BE2C (cell line): ENCODE measurements around the gene DNAH3. TPM values are rescaled to one million over a fixed set of nuclear protein-coding genes. Genes with fewer than 3 reads are reported as not detected.
"Not testable (repeated sequence)": the region's sequence is repeated elsewhere in the genome, so short reads cannot be mapped to it uniquely, and the experiment has no call there.

Source experiments
- DNase-seq: peaks from one replicate; pipeline ENCODE4 v3.0.0-alpha.2; 2020
- H3K27me3 ChIP-seq: fragments of 250-450 bp; sonication (Bioruptor Pico); 2 replicates; pipeline ENCODE4 v1.5.1; 2020; ENCODE audit warnings: mild to moderate bottlenecking
- H3K36me3 ChIP-seq: fragments of 250-450 bp; sonication (Bioruptor Pico); 2 replicates; pipeline ENCODE4 v1.5.1; 2020; ENCODE audit warnings: mild to moderate bottlenecking
- H3K4me1 ChIP-seq: fragments of 250-450 bp; sonication (Bioruptor Pico); 2 replicates; pipeline ENCODE4 v1.5.1; 2020
- H3K4me3 ChIP-seq: 2 replicates; pipeline ENCODE4 v1.5.1; 2011; ENCODE audit warnings: low read depth, low read length
- H3K9me3 ChIP-seq: fragments of 250-450 bp; sonication (Bioruptor Pico); 2 replicates; pipeline ENCODE4 v1.5.1; 2020
- CTCF ChIP-seq: IDR thresholded peaks from 2 replicates; pipeline ENCODE4 v1.5.1; 2012; ENCODE audit warnings: mild to moderate bottlenecking, low read depth, low read length
- polyA plus RNA-seq: library from polyadenylated mRNA; unstranded; fragments of >200 nt; gene quantifications from one replicate; pipeline ENCODE4 v1.2.1, GENCODE V29; 2012; ENCODE audit warnings: low read depth, missing spikeins; ENCODE audit not compliant: insufficient read length, insufficient read depth

Gene DNAH3
- polyA plus RNA-seq, result 1.2 TPM

GRCh38 chr16:21150375-21151001 is at the start of gene DNAH3:
Gene DNAH3, minus strand, starts transcription at chr16:21150846. Its CDS starts 527 bp downstream, at chr16:21150319.
- H3K4me1 ChIP-seq, result no peaks in the 10 kb centered on the region
- H3K36me3 ChIP-seq, result no peaks in the 10 kb centered on the region
- H3K9me3 ChIP-seq, result no peaks in the 10 kb centered on the region
- DNase-seq, result no peak
- H3K4me3 ChIP-seq, result no peak within 1 kb of the TSS
- H3K27me3 ChIP-seq, result peaks cover 3% of the 10 kb centered on the region
- no peak for TF ChIP-seq CTCF

GRCh38 chr16:21199607-21200218 is 49.1 kb upstream of the DNAH3 start:
- H3K27me3 ChIP-seq, result peaks cover 20% of the 10 kb centered on the region
- TF ChIP-seq CTCF, result no peak

GRCh38 chr16:21197621-21198020 is 47.0 kb upstream of the DNAH3 start:
- Histone ChIP-seq H3K27me3 (peaks cover 23% of the 10 kb centered on the region), H3K9me3 (no peaks in the 10 kb centered on the region; the same call in 1 of the 2 replicates), H3K4me1 (no peaks in the 10 kb centered on the region), H3K4me3 (no peak overlapping the region), H3K36me3 (no peaks in the 10 kb centered on the region)
- no peak for DNase-seq
- TF ChIP-seq CTCF, result no peak

More at GRCh38 chr16:21199607-21200218, 49.1 kb upstream of the DNAH3 start:
- Histone ChIP-seq H3K4me3 (no peak overlapping the region), H3K4me1 (no peaks in the 10 kb centered on the region), H3K36me3 (no peaks in the 10 kb centered on the region), H3K9me3 (no peaks in the 10 kb centered on the region; the same call in 1 of the 2 replicates)
- no peak for DNase-seq

GRCh38 chr16:21197112-21197511 is 46.5 kb upstream of the DNAH3 start:
- Histone ChIP-seq H3K4me1 (no peaks in the 10 kb centered on the region), H3K9me3 (no peaks in the 10 kb centered on the region; the same call in 1 of the 2 replicates), H3K27me3 (peaks cover 23% of the 10 kb centered on the region), H3K4me3 (no peak overlapping the region), H3K36me3 (no peaks in the 10 kb centered on the region)
- TF ChIP-seq CTCF, result no peak
- no peak for DNase-seq

- H3K36me3 ChIP-seq, H3K4me1 ChIP-seq, DNase-seq, H3K9me3 ChIP-seq, H3K4me3 ChIP-seq: not testable (repeated sequence)
- H3K27me3 ChIP-seq, result peaks cover 23% of the 10 kb centered on the region
Observed at GRCh38 chr16:21195330-21195729, 44.7 kb upstream of the DNAH3 start.

- Histone ChIP-seq H3K36me3 (no peaks in the 10 kb centered on the region), H3K9me3 (no peaks in the 10 kb centered on the region; the same call in 1 of the 2 replicates), H3K4me3 (no peak overlapping the region), H3K27me3 (peaks cover 23% of the 10 kb centered on the region), H3K4me1 (no peaks in the 10 kb centered on the region)
- DNase-seq, result no peak
- no peak for TF ChIP-seq CTCF
Observed at GRCh38 chr16:21194771-21195301, 44.2 kb upstream of the DNAH3 start.
